Activated T-cell treated with anti-CD3 and anti-CD28 coated beads, Interleukin-2, amount 50 U/mL, for 72 hours (primary cell): ENCODE data around the gene CLCN6. TPM values are rescaled to one million over a fixed set of nuclear protein-coding genes. Genes with fewer than 3 reads are reported as not detected.

Source experiments
- ATAC-seq, 2 donors: fragments of 150-1000 bp; cut with Tn5 transposase; replicated peaks in 1 of 2; 2 replicates each; pipeline ENCODE4 v1.10.0; 2021; ENCODE audit warnings: moderate library complexity in 2 of 2, mild to moderate bottlenecking in 1 of 2
- DNase-seq, 2 donors: peaks; one replicate each; pipeline ENCODE4 v3.0.0; 2021 to 2022; ENCODE audit warnings: mixed read lengths in 1 of 2
- H3K27ac Mint-ChIP-seq: one replicate; pipeline ENCODE4 v1.8.0; 2022; ENCODE audit warnings: mild to moderate bottlenecking, moderate library complexity, mixed read lengths
- H3K27me3 Mint-ChIP-seq: one replicate; pipeline ENCODE4 v1.8.0; 2022; ENCODE audit warnings: low read depth, mixed read lengths
- H3K36me3 Mint-ChIP-seq, 2 donors: one replicate each; pipeline ENCODE4 v1.8.0; 2022; ENCODE audit warnings: mixed read lengths in 2 of 2, mild to moderate bottlenecking in 1 of 2; ENCODE audit not compliant: insufficient read depth in 2 of 2
- H3K4me1 Mint-ChIP-seq: one replicate; pipeline ENCODE4 v1.8.0; 2022; ENCODE audit warnings: low read depth, mixed read lengths
- H3K4me3 Mint-ChIP-seq, 2 donors: one replicate each; pipeline ENCODE4 v1.8.0; 2022; ENCODE audit warnings: mild to moderate bottlenecking in 2 of 2, mixed read lengths in 2 of 2, moderate library complexity in 2 of 2
- H3K9me3 Mint-ChIP-seq, 2 donors: one replicate each; pipeline ENCODE4 v1.8.0; 2022; ENCODE audit warnings: mixed read lengths in 2 of 2
- total RNA-seq, 2 donors: library from RNA; stranded (reverse); gene quantifications; one replicate each; pipeline ENCODE4 v1.2.3, GENCODE V29; 2022

The CLCN6 gene
- total RNA-seq, 2 donors from 2014 or later = 8.2 to 9.3 TPM

DNA sequence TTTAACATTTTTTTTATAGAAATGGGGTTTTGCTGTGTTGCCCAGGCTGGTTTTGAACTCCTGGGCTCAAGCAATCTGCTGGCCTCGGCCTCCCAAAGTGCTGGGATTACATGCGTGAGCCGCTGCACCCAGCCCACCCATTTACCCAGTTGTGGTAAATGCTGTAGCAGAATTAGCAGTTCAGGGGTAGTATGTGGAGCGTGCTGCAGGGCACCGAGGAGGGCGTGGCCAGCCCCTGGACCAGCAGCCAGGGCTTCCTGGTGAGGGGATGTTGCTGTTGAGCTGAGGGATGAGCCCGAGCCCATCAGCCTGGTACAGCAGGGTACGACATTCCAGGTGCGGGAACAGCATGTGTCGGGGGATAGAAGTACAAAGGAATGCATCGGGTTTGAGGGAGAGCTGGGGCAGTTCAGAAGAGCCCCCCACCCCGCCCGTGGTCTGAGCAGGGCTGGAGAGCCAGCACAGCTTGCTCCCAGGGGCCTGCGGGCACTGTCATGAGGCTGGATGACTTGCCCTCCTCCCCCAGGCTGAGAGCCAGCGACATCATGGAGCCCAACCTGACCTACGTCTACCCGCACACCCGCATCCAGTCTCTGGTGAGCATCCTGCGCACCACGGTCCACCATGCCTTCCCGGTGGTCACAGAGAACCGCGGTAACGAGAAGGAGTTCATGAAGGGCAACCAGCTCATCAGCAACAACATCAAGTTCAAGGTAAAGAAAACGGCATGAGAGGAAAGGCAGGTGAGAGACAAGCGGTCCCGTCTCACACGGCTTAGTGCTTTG, 29.6 kb downstream of the CLCN6 start:
- no peak overlapping the region for H3K27ac Mint-ChIP-seq
- H3K27me3 Mint-ChIP-seq = no peaks in the 10 kb centered on the region
- H3K36me3 Mint-ChIP-seq = peaks cover 2 to 9% of the 10 kb centered on the region in 2 donors
- DNase-seq (no peak), ATAC-seq (no peak)
- no peak overlapping the region for H3K4me3 Mint-ChIP-seq
- no peaks in the 10 kb centered on the region for H3K4me1 Mint-ChIP-seq
- H3K9me3 Mint-ChIP-seq = no peaks in the 10 kb centered on the region

DNA sequence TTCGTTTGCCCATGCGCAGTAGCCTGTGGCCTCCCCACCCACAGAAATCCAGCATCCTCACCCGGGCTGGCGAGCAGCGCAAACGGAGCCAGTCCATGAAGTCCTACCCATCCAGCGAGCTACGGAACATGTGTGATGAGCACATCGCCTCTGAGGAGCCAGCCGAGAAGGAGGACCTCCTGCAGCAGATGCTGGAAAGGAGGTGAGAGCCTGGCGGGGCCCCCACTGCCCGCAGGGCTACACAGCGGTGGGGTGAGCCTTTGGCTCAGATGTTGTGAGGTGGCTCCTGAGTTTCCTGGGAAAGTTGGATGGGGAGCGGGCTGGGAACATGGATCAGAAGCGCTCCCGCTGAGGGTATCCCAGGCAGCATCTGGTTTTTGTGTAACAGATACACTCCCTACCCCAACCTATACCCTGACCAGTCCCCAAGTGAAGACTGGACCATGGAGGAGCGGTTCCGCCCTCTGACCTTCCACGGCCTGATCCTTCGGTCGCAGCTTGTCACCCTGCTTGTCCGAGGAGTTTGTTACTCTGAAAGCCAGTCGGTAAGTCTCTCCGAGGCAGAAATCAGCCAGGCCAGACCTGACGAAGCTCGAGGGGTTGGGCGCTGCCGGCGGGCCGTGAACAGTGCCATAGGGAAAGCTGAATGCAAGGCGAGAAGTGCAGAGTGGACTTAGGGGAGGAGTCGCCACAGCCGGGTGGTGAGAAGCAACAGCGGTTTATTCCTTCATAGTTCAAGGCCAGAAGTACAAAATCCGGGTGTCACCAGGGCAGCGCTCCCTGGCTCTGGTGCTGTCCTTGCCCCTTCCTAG, 31.2 kb downstream of the CLCN6 start:
- H3K4me3 Mint-ChIP-seq = no peak overlapping the region
- no peak for DNase-seq
- H3K27ac Mint-ChIP-seq = no peak overlapping the region
- H3K36me3 Mint-ChIP-seq = peaks cover 2 to 9% of the 10 kb centered on the region in 2 donors
- no peak for ATAC-seq
- no peaks in the 10 kb centered on the region for H3K4me1 Mint-ChIP-seq
- no peaks in the 10 kb centered on the region for H3K27me3 Mint-ChIP-seq
- no peaks in the 10 kb centered on the region for H3K9me3 Mint-ChIP-seq

DNA sequence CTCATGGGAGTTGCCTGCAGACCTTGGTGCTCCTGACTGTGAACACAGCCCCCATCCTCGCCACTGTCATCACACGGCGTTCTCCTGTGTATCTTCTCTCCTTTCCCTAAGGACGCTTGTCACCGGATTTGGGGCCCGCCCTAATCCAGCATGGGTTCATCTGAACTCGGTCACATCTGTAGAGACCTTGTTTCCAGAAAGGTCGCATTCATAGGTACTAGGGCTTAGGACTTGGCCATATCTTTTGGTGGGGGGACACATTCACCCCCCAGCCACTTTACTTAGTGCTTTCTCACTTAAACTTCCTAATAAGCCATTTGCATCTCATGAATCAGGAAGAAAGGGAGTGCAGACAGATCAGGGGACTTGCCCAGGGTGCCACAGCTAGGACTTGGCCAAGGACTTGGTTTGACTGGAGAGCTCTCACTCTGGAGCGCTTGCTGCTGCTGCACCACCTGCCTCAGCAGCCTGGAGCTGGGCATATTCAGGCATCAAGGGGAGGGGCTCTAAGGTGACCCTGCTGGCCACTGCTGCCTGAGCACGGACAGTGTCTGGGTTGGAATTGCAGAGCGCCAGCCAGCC, 31.9 kb downstream of the CLCN6 start:
- Mint-ChIP-seq H3K27me3 (no peaks in the 10 kb centered on the region), H3K27ac (no peak overlapping the region), H3K9me3 (no peaks in the 10 kb centered on the region), H3K4me1 (no peaks in the 10 kb centered on the region), H3K36me3 (peaks cover 2 to 13% of the 10 kb centered on the region in 2 donors), H3K4me3 (no peak overlapping the region)
- ATAC-seq (no peak), DNase-seq (no peak)

DNA sequence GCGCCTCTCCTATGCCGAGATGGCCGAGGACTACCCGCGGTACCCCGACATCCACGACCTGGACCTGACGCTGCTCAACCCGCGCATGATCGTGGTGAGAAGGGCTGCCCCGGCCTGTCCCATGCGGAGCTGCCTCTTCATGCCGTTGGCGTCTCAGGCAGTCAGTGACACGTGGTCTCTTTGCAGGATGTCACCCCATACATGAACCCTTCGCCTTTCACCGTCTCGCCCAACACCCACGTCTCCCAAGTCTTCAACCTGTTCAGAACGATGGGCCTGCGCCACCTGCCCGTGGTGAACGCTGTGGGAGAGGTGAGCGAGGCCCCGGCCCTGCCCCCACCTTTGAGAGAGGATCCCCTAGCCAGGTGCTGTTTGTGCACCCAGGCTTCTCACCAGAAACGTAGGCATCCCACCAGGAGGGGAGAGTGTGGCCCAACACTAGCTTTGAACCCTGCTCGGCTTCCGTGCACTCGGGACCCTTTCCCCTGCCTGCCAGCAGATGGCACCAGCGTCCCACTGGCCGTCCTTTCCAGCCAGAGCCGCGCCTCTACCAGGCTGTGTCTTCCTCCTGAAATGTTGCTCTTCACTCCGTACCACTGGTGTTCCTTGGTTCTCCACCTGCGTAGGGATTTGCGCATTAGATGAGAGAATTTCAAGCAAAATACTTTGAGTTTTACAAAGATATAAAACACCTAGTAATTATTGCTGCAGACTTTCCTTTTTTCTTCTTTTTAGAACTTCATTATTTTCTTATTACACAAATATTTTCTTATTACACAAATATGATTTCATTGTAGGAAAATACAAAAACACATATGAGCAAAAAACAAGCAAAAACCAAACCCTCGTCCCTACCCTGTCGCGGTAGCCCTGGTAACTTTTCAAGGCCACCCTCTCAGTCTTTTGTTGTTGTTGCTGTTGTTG, 32.6 kb downstream of the CLCN6 start:
- Mint-ChIP-seq H3K27ac (no peak overlapping the region), H3K36me3 (peaks cover 2 to 13% of the 10 kb centered on the region in 2 donors), H3K27me3 (no peaks in the 10 kb centered on the region), H3K4me3 (no peak overlapping the region), H3K9me3 (no peaks in the 10 kb centered on the region), H3K4me1 (no peaks in the 10 kb centered on the region)
- ATAC-seq (peak; percentile 89 to 90), DNase-seq (peak; percentile 73 to 75)

DNA sequence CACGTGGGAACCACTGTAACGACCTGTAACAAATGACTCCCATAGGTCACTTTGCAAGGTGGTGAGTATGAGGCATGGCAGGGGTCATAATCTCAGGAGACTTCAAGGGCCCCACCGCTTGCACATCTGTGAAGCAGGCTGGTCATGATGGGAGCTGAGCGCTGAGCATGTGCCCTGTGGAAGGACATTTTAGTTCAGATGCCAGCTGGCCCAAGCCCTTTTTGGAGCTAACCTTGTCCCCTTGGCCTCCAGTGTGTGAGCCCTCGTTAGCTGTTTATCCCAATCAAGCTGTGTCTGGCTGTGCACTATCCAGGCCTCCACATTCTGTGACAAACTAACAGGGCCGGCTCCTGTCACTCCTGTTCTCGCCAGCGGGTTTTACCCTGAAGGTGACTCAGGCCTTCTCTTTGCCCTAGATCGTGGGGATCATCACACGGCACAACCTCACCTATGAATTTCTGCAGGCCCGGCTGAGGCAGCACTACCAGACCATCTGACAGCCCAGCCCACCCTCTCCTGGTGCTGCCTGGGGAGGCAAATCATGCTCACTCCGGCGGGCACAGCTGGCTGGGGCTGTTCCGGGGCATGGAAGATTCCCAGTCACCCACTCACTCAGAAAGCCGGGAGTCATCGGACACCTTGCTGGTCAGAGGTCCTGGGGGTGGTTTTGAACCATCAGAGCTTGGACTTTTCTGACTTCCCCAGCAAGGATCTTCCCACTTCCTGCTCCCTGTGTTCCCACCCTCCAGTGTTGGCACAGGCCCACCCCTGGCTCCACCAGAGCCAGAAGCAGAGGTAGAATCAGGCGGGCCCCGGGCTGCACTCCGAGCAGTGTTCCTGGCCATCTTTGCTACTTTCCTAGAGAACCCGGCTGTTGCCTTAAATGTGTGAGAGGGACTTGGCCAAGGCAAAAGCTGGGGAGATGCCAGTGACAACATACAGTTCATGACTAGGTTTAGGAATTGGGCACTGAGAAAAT, 34.0 kb downstream of the CLCN6 start:
- H3K27me3 Mint-ChIP-seq = no peaks in the 10 kb centered on the region
- DNase-seq (no peak), ATAC-seq (no peak)
- H3K4me1 Mint-ChIP-seq = no peaks in the 10 kb centered on the region
- H3K27ac Mint-ChIP-seq = no peak overlapping the region
- no peaks in the 10 kb centered on the region for H3K9me3 Mint-ChIP-seq
- H3K4me3 Mint-ChIP-seq = no peak overlapping the region
- peaks cover 0 to 11% of the 10 kb centered on the region in 2 donors for H3K36me3 Mint-ChIP-seq

DNA sequence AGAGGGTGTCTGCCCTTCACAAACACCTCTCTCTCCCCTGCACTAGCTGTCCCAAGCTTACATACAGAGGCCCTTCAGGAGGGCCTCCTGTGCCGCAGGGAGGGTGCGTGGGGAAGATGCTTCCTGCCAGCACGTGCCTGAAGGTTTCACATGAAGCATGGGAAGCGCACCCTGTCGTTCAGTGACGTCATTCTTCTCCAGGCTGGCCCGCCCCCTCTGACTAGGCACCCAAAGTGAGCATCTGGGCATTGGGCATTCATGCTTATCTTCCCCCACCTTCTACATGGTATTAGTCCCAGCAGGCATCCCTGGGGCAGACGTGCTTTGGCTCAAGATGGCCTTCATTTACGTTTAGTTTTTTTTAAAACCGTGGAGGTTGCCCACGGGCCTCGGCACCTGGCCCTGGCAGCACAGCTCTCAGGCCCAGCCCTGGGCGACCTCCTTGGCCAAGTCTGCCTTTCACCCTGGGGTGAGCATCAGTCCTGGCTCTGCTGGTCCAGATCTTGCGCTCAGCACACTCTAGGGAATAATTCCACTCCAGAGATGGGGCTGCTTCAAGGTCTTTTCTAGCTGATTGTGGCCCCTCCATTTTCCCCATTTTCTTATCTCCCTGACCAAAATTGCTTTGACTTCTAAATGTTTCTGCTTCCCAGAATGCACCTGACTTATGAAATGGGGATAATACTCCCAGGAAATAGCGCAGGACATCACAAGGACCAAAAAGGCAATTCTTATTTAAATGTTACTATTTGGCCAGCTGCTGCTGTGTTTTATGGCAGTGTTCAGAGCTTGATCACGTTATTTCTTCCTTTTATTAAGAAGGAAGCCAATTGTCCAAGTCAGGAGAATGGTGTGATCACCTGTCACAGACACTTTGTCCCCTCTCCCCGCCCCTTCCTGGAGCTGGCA, 35.5 kb downstream of the CLCN6 start:
- no peak for ATAC-seq
- H3K4me3 Mint-ChIP-seq = no peak overlapping the region
- no peak for DNase-seq
- no peaks in the 10 kb centered on the region for H3K9me3 Mint-ChIP-seq
- peaks cover 0 to 11% of the 10 kb centered on the region in 2 donors for H3K36me3 Mint-ChIP-seq
- H3K27me3 Mint-ChIP-seq = no peaks in the 10 kb centered on the region
- H3K4me1 Mint-ChIP-seq = no peaks in the 10 kb centered on the region
- H3K27ac Mint-ChIP-seq = no peak overlapping the region

DNA sequence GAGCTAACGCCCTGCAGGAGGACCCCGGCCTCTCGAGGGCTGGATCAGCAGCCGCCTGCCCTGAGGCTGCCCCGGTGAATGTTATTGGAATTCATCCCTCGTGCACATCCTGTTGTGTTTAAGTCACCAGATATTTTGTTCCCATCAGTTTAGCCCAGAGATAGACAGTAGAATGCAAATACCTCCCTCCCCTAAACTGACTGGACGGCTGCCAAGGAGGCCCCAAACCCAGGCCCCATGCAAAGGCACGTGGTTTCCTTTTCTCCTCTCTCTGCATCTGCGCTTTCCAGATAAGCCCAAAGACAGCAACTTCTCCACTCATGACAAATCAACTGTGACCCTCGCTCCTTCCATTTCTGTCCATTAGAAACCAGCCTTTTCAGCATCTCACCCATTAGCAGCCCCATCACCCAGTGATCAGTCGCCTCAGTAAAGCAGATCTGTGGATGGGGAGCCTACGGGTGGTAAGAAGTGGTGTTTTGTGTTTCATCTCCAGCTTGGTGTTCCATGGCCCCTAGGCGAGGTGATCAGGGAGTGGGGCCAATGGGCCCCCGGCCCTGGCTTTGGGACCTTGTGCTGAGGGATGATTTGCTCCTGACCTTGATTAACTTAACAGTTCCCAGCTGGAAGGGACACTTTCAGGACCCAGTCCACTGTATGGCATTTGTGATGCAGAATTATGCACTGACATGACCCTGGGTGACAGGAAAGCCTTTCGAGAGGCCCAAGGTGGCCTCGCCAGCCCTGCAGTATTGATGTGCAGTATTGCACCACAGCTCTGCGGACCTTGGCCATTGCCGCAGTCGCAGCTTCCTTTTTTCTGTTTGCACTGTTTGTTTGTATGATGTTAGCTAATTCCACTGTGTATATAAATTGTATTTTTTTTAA, 36.4 kb downstream of the CLCN6 start:
- Mint-ChIP-seq H3K4me1 (no peaks in the 10 kb centered on the region), H3K4me3 (no peak overlapping the region), H3K9me3 (no peaks in the 10 kb centered on the region), H3K27ac (no peak overlapping the region), H3K27me3 (no peaks in the 10 kb centered on the region), H3K36me3 (peaks cover 0 to 11% of the 10 kb centered on the region in 2 donors)
- ATAC-seq (no peak), DNase-seq (no peak)

DNA sequence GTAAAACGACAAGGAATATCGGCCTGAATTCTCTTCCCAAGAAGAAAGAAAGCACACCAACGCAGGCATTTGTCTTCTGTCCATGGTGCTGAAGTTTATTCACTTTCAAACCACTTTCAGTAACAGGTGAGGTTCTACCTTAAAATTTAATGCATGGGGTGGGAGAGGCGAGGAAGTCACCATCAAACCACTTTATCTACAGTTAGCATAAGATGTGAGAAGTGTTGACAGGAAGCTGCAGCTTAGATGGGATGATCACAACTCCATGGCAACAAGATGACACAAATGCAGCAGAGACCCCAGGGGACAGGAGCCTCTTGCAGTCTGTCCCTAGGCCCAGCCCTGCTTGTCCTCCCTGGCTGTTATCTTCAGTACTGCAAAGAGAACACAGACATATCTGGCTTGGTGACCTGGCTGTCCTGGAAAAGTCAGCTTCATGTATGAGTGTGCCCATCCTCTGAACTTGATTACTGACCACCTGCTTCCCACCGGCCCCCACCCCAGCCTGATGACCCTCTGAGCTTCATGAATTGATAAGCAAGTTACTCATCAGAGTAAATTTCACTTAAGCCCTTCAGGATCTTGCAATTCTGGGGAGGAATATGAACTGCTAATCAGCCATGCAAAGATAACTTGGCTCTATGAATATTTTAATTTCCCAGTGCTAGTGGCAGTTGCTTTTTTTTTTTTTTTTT, 39.8 kb downstream of the CLCN6 start:
- DNase-seq (no peak), ATAC-seq (no peak)
- Mint-ChIP-seq H3K36me3 (peaks cover 0 to 3% of the 10 kb centered on the region in 2 donors), H3K27me3 (no peaks in the 10 kb centered on the region), H3K4me3 (no peak overlapping the region), H3K4me1 (no peaks in the 10 kb centered on the region), H3K27ac (no peak overlapping the region), H3K9me3 (no peaks in the 10 kb centered on the region)

DNA sequence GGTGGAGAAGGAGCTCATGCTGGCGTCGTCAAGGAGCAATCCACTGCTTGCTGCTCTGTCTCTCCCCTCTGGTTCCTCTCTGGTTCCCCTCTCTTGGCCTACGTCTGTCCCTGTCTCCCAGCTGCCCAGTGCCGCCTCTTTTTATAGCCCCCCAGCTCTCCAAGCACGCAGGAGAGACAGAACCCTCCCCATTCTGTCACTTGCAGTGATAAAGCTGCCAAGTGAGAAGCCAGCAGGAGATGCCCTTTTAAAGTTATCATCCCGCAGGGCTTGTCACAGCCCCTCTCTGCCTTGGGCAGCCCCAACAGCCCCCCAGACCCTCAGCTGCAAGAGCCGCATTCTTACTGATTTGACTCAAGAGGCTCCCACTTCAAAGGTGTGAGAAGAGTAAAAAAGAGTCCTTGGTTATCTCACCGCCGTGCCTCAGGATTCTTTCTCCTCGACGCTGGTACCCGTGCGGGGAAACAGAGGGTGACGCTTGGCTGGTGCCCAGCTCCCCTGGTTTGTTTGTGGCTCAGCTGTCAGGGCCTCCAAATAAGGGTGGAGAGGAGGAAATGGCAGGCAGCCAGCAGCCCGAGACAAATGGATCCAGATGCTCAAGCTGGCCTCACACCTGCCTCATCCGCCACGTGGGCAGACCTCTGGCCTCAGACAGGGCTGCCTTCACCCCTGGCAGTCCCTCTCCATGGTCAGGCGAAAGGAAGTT, 41.8 kb downstream of the CLCN6 start, which contains the start of gene NPPA:
Gene NPPA (minus strand): TSS at position 117 of the 706 bp plus-strand sequence. CDS start 99 bp downstream, at position 18.
- Mint-ChIP-seq H3K9me3 (no peaks in the 10 kb centered on the region), H3K27ac (no peak within 1 kb of the TSS), H3K36me3 (no peaks in the 10 kb centered on the region), H3K4me3 (no peak within 1 kb of the TSS), H3K4me1 (no peaks in the 10 kb centered on the region), H3K27me3 (peaks cover 7% of the 10 kb centered on the region)
- DNase-seq (no peak), ATAC-seq (no peak)
